ENCODE data around the gene LHFPL2.

Gene LHFPL2

DNA sequence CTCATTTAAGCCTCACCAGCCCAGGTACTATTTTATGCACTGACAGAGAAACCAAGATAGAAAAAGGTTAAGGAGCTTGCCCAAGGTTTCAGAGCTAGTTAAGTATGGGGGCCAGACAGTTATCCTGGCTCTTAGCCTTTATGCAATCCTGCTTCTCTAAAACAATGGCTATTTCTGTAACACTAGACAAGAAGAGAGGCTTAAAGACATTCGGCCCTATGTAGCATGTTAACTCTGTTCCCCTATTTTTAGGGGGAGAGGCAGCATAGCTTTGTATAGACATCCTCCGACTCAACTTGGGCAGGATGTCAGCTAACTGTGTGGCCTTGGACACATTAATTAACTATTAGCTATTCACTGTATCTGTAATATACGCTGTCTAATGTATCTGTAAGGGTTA lies 54.6 kb downstream of the LHFPL2 start:
- no peak for DNase-seq

DNA sequence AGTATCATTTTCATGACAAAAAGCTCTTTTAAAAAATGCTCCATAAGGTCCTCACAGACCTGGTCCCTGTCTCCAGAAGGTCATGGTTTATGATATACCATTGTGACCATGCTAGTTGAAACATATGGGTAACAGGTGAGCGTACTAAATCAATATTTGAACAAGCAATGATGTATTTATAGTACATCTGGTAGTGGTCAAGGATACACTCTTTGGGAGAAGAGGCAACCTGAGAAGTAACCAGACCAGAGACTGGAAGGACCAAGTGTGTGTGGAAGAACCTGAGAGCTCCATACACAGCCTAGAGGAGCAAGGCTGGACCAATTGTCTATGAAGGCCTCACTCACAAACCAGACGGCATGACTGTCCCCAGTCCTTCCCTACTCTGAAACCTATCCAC lies 55.1 kb downstream of the LHFPL2 start:
- DNase-seq: no peak

DNA sequence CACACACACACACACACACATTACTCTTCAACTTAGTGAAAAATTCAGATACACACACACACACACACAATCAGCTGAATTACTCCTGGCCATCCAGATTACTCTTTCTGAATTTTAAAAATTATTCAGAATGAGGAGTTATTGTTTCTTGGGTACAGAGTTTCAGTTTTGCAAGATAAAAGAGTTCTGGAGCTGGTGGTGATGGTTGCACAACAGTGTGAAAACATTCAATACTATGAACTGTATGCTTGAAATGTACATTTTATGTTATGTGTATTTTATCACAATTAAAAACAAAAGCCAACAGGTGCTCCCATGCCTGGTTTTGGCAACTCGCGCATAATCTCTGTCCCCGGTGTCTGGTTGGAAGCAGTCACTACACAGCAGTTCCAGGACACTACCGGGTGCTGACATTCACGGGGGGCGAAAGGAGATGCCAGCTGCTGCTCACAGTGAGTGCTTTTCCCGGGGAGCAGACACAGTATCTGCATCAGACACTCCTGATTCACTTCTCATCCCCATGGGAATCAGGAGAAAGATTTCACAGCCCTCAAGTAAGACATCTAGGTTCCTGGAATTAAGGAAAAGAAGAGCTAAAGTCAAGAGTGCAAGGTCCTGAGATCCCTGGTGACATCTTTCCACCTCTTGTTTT lies 55.7 kb downstream of the LHFPL2 start:
- DNase-seq: no peak

DNA sequence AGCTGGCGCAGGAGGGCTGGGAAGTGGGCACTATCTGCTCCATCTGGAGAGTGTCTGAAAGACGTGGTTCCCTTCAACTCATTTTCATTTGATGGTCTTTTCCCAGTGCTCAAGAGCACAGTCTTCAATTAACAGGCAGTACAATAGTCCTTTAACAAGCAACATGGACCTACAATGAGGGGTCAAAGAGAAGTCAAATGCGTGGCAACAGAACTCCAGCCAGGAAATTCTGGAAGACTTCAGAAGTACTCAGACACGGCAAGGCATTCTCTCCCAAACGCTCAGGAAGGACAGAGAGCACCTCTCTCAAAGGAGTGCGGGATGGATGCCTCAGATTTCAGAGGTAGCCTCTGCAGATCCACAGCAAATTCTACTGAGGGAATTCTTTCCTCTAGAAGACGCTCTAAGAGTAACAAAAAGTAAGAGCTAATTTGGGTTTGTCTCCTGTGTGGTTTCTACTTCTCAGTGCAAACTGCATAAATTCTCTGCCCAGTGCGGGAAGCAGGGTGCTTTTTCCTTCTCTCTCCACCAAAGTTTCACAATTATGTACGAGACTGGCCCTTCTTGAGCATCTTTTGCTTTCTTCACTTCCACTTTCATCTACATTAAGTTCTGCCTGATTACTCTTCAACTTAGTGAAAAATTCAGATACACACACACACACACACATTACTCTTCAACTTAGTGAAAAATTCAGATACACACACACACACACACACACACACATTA lies 56.4 kb downstream of the LHFPL2 start:
- no peak for DNase-seq

DNA sequence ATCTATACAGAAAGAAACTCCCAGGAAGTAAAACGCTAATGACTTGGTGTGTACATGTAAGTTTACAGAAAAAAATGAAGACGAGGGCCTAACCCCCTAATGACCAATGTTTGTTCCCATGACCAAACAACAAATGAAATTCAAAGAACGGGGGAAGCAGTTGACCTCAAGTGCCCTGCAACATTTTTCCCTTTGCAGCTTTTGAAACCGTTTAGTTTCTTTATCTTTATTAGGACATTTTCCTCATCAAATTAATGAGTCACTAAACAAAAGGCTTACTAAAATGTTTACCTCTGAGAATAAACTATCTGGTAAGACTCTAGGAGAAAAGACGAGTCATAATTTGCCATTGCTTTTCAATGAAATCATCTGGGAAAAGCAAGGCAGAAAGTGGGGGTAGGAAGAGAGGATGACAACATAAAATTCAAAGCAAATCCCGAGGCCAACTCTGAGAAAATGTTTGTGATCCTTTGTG lies 57.4 kb downstream of the LHFPL2 start:
- no peak for DNase-seq

DNA sequence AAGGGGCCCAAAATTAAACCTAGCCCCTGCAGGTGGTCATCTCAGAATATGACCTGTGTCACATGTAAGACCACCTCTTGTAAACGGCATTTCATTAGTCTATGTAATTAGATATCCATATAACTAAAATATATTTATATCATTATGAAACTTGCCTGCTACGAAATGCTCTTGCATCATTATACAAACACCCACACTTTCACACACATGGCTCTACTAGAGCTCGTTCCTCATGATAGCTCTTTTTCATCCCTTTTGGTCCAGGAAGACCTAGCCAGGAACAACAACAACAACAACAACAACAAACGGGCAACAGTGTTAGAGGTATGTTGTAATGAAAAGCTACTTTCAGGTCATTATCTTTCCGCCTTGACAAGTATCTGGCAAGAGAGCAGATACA lies 58.6 kb downstream of the LHFPL2 start:
- no peak for DNase-seq

DNA sequence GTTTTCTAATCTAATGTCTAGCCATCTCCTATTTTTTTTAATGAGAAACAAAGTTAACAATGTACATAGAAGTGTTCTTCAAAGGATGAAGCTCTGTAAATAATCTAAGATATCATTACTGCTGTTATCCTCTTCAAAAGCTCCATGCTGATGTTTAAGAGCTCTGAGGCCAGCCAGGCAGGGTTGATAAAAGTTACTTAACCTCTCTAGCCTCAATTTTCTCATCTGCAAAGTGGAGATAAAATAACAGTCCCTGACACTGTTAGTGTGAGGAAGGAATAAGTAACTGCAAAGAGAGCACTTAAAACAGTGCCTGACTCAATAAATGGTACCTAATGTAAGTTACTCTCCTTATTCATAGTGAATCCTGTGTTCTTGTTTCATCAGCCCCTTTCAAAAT lies 60.1 kb downstream of the LHFPL2 start:
- no peak for DNase-seq

DNA sequence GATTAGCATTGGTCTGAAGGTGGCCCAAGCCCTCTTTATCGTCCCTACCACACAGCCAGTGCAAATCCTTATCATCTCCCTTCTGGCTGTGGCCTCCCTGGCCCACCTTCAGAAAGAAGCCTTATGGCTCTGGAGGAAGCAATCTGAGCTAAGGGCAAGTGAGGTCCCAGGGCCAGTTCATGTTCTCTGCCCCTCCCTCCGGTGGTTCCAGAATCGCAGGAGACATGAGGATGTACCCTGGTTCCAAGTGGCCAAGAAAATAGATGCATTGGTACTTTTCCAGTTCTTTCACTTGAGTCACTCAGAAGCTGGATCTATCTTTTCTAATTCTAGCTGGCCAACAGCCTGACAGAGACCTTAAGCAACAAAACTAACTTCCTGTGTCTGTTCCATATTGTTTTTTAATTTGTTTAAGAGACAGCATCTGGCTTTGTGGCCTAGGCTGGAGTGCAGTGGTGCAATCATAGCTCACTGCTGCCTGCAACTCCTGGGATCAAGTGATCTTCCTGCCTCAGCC lies 60.7 kb downstream of the LHFPL2 start:
- no peak for DNase-seq

DNA sequence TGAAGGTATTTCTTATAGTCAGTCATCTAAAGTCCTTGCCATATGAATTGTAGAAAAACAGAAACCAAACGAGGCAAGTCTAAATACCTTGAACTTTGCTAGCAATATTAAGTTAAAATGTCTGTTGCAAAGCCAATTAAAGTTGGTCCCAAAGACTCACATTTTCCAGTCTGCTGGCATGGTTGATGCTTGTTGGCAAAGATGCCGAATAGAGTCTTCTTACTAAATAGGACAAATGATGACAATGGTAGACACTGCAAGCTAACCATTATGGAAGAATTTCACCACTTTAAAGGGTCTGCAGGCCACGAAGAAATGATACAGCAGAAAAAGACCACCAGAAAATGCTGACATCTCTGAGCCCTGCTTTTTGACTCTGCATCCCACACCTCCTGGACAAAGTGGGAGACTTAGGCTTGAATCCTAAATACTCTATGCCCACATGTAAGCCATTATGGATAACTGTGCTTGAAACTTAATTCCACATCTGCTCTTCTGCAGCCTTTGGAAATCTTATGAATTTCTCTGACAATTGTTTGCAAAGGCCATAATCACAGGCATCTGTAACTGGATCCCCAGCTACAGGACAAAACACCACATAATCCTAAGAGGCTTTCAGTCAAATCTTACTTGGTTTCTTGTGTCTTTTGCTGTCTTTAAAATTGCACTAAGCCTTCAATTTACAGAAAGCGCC lies 61.3 kb downstream of the LHFPL2 start:
- no peak for DNase-seq

DNA sequence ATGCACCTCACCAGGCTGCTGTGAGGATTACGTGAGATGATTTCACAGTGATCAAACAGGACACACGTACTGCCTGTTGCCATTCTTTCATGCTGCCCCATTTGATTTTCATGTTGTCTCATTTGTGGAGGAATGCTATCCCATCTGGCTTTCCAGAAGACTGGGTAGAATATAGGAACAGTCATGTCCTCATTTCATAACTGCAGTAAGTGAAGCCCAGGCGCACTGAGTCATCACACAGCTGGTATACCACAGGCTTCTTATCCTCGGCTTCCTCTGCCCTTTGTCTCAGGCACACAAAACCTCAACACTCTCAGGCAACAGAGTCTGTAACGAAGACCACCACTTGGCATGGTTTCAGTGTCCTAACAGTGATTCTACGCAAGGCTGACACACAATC lies 62.3 kb downstream of the LHFPL2 start:
- DNase-seq: no peak

DNA sequence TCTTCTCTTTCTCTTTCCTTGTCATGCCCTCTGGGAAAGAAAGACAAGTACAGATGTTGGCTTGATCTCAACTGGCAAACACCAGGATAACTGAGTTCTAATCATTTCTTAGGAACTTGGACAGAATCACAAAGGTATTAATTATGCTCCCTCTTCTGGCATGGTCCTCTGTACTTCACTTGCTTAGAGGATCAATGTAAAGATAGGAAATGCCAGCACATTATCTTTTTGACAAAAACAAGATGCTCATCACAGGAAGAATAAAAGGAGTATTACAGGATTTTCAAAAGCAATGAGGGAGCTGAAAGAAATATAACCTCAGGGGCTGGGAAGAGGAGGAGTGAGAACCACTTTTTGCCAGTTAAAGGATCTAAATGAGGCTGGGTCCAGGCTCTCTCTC lies 70.6 kb downstream of the LHFPL2 start:
- no peak for DNase-seq

DNA sequence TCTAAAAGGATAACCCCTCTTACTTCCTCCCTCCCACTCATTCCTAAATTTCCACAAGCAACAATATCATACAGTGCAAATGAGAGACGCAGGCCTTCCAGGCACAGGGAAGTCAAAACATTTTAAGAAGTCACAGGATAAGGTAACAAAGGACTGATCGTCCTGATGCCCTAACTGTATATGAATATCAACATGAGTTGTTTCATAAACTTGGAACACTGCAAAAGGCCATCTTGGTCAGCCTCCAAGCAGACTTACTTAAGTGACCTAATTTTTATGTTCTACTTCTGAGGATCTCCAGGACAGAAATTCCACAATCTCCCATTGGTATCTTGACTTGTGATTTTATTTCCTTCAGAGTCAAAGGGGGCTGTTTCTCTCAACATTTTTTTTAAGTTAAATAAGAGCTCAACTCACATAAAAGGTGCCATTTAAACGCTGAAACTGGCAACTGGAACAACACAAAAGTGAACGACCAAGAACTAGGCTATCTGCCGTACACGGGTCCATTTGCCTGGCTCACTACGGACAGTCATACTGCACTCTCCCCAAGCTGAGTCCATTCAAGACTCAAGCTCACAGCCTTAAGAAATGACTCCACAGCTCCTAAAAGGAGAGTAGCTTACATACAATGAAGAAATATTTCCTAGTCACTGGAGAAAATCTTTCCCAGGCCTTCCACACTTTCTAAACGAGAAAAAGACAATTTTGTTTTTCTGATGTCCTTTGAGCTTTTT lies 71.3 kb downstream of the LHFPL2 start:
- no peak for DNase-seq

DNA sequence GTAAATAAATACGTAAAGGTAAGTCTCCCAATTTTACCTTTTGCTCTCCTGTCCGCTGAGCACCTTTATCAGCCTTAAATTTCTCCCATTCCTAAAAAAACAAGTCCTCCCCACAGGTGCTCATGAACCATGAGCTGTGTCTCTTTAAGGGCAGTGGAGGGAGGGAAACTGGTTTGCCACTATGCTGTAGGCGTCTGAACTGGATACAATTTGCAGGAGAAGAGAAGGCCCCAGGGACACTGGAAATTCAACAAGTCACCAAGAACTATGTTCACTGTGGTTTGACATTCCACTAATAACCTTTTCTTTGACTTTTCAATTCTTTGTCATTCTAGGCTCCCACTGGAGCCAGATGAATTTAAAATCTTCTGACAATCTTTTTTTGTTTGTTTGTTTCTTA lies 72.2 kb downstream of the LHFPL2 start:
- no peak for DNase-seq

DNA sequence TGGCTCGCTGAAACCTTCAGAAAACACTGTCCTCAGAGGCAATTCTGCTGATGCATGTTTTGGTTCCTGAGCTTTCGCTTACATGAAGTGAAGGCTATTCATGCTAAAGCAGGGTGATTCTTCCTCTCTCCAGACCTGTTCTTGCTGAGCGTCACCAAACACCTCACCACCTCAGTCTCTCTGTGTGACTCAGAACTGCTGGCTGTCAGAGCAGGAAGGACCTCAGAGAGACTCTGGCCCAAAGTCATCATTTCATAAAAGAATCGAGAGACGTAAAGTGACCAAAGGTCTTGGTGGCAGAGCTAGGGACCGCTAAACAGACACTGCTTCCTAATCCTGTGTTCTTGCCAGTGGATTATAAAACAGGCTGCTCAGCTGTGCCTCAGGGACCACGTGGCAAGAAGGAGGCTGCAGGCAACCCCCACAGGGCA lies 73.8 kb downstream of the LHFPL2 start:
- DNase-seq: no peak

DNA sequence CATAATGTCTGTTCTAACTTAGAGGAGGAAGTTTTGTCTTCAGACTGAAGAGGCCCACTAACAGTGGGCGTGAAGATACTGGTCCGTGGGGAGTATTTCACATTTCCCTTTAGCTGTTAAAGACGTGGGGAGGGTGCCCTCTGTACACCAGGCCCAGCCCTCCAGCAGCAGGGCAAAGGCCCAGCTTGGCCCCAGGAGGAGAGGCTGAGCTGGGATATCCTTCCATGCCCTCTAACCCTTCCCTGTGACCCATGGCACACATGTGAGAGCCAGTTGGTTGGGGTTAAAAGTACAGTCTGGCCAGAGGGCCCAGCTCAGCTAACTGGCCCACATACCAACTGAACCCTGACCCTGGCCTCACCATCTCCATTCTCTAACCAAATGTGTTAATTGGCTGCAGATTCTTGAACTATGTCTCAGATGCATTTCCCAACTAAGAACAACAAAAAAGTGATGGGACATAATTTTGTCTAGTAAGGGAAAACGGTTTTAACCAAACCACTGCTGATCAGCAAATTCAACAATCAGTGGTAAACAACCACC lies 74.4 kb downstream of the LHFPL2 start:
- DNase-seq: no peak

DNA sequence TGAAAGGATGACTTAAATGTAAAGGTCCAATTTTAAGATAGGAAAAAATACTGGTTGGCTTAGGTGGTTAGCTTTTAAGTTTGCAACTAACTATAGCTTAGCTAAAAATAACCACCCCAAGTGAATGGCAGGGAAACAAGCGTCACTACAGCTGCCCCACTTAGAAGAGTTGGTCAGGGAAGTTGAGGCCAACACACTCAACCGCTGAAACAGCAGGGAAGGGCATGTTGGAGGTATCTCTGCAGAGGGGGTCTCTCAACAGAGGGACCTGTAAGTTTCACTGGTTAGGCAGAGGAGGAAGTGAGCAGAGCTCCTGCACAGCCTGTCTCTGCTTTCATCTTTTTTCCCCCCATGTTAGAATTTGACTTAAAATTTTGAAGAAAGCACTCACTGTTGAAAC lies 75.3 kb downstream of the LHFPL2 start:
- no peak for DNase-seq

DNA sequence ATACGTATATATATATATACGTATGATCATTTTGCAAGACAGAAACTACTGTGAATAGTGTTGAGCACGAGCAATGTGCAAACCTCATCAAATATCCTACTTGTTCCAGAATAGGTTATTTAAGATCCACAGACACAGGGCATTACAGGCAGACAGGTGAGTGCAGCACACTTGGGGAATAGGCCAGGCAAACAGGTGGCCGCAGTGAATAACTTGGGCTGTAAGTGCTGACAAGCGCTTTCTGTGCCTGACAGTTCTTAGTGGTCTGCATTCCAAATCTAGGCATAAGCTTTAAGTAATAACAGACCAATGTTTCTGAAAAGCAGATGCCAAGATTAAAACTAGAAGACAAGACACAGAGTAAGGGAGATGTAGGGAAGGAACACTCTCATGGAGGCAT lies 77.9 kb downstream of the LHFPL2 start:
- DNase-seq: no peak

DNA sequence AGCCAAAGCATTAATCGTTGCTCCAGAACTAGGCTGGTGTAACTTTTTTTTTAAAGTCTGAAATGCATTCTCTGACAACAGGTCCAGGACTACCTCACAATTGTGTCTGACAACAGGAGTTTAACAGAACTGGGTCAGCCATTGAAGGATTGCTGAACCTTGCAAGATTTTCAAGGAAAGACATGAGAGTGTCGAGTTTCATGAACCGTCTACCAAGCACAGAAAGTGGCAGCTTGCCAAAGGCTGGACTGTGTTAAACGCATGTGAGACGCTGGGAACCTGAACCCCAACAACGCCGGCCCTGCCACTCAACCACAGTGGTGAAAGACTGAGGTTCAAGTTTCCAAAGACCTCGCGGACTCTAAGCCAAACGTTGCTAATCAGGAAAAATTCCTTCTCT lies 79.1 kb downstream of the LHFPL2 start:
- no peak for DNase-seq

DNA sequence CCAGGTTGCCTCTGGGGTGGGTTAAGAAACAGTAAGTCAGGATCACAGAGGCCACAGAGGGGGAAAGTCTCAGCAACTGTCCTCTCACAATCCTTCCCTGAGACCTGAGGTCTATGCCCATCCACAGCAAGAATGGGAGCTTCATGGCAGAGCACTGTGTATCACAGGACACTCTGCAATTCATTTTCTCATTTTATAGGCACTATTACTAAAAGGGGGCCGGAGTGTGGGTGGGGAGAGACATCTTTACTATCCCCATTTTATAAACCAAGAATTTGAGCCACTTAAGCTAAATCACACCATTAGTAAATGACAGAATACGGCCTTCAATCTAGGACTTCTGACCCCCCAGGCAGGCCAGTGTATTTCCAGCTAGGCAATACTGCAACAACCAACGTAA lies 79.9 kb downstream of the LHFPL2 start:
- DNase-seq: no peak

DNA sequence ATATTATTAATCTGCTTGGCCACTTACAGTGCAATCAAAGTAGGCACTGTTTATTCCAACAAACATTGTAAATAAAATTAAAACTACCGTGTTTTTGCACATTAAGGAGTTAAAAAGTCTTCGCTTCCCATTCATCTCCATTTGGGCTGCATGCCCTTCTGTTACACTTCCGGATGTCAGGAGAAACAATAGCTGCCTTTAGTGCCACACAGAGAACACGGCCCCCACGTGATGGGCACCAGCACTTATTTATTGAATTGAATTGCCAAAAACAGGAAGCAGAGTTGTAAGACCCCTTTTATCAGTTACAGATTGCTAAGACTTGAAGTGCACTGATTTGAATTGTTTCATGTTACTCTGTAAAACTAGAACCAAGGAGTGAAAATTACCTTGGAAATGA lies 80.4 kb downstream of the LHFPL2 start:
- DNase-seq: no peak

DNA sequence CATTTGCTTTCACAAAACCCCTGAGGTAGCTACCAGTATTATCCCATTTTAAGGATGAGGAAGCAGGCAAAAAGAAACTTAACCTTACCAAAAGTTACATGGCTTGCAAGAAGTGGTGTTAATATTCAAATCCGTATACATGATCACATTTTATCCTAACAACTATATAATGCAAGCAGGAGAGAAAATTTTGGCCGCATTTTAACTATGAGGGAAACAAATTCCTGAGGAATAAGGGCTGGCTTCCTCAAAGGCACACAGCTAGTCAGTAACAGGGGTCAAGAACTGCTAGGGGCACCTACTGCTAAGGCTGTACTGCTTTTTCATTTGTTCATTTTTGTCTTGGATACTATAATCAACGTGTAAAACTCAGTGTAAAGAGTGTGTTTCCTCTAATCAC lies 81.0 kb downstream of the LHFPL2 start:
- no peak for DNase-seq

DNA sequence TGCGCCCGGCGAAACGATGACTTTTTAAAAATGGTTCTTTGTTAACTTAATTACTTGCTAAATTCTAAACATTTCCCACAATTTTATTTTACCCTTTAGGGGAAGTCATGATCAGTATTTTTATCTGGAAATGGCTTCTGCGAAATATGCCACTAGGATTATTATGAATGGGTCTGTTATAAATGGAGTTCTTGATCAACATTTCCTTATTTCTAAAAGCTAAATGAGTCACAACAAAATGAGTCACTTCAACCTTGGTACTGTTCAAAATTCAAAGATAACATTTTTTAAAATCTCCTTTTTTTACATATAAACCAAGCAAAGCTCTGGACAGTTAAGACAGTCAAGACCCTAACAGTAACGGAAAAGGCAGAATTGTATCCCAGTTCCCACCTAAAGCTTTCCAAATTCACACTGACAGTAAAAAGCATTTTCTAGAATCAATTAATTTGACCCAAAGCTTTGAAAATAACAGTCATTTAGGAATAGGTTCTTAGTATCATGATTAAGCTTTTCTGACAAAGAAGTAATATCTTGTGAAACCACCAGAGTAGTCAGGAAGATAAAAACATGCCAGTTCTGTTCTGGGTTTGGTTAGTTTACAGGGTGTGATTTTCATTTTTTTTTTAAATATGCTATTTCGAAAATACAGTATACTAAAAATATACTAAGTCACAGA lies 81.7 kb downstream of the LHFPL2 start:
- no peak for DNase-seq

All from effector CD4-positive, alpha-beta T cell (primary cell).